K562 (cell line): ENCODE data around the gene CCDC184.
A peak's percentile ranks its signal among the peaks of the same experiment; 100 is the strongest.

ENCODE experiments used
- CEBPB ChIP-seq: fragments of 450-650 bp; IDR thresholded peaks from 2 replicates; pipeline ENCODE4 v1.6.1; 2016; ENCODE audit warnings: missing genetic modification characterization, missing compliant biosample characterization
- EZH2 ChIP-seq: IDR thresholded peaks from 2 replicates; pipeline ENCODE4 v1.6.1; 2012; ENCODE audit warnings: low read depth, mild to moderate bottlenecking, inconsistent platforms, low read length, borderline replicate concordance
- KHSRP ChIP-seq: fragments of 450-650 bp; IDR thresholded peaks from 2 replicates; pipeline ENCODE4 v1.6.1; 2017
- NR1H2 ChIP-seq: sonication (generic); formaldehyde crosslinking; IDR thresholded peaks from 2 replicates; pipeline ENCODE4 v1.4.0; 2020; ENCODE audit warnings: mild to moderate bottlenecking, missing genetic modification reagents
- POLR2A ChIP-seq: fragments of 450-650 bp; conservative IDR thresholded peaks from 2 replicates; pipeline ENCODE4 v1.6.1; 2016
- SPI1 ChIP-seq: IDR thresholded peaks from 2 replicates; pipeline ENCODE4 v1.6.1; 2011; ENCODE audit warnings: low read depth, low read length, control low read depth, borderline replicate concordance
- TAF15 ChIP-seq: fragments of 200-400 bp; formaldehyde crosslinking; IDR thresholded peaks from 2 replicates; pipeline ENCODE4 v1.6.1; 2017; ENCODE audit warnings: mild to moderate bottlenecking, low read depth, low read length, moderate library complexity

- no peak for TF ChIP-seq NR1H2 (CRISPR knock-in tag)
- no peak for TF ChIP-seq SPI1
- no peak for TF ChIP-seq TAF15
- no peak for TF ChIP-seq EZH2
- no peak for TF ChIP-seq CEBPB
- peak; percentile 73 for TF ChIP-seq POLR2A
- no peak for TF ChIP-seq KHSRP
These were observed 26.2 kb upstream of the CCDC184 start, which contains the start of gene ASB8 for GRCh38 chr12:48157018-48157888.
